NCI-H510A (cell line): ENCODE measurements around the gene TNFRSF4.
A peak's percentile ranks its signal among the peaks of the same experiment; 100 is the strongest.

ENCODE experiments used
- DNase-seq: peaks from one replicate; lab custom pipeline; 2025; lab: John Stamatoyannopoulos, UW

Gene TNFRSF4

DNA sequence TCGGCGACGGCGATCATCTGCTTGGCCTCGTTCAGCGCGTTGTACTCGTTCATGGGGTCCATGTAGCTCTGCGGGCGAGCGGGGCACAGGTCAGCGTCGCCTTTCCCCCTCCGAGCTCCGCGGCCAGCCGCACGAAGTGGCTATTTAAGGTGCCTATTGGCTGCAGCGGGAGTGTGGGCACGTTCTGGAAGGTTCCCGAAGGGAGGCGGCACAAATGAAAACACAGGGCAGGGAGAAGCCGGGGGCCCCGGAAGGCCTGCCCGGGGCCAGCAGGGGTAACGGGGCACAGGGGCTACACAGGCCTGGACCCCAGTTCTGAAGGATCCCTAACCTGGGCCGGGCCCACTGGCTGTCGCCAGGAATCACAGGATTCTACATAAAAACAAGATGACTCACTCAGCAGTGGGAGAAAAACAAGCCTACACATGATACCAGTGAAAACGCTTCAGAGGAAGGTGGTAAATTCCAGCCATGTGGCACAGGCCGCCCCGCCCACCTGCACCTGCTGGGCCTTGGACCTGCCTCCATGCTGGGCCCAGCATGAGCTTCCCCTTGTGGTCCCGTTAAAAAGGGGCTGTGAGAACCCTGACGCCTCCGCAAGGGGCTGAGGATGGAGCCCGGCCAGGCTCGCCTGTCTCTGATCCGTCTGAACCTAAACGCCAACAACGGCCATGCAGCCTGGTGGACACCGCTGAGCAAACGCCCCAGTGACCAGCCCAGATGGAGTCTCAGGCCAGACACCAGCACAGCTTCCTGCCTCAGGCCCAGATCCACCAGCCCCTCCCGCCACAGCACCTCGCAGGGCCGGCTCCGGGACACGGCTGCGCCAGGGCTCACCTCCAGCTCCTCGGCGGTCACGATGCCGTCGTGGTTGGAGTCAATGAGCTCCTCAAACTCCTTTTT is 3.9 kb upstream of the TNFRSF4 start:
- no peak for DNase-seq

DNA sequence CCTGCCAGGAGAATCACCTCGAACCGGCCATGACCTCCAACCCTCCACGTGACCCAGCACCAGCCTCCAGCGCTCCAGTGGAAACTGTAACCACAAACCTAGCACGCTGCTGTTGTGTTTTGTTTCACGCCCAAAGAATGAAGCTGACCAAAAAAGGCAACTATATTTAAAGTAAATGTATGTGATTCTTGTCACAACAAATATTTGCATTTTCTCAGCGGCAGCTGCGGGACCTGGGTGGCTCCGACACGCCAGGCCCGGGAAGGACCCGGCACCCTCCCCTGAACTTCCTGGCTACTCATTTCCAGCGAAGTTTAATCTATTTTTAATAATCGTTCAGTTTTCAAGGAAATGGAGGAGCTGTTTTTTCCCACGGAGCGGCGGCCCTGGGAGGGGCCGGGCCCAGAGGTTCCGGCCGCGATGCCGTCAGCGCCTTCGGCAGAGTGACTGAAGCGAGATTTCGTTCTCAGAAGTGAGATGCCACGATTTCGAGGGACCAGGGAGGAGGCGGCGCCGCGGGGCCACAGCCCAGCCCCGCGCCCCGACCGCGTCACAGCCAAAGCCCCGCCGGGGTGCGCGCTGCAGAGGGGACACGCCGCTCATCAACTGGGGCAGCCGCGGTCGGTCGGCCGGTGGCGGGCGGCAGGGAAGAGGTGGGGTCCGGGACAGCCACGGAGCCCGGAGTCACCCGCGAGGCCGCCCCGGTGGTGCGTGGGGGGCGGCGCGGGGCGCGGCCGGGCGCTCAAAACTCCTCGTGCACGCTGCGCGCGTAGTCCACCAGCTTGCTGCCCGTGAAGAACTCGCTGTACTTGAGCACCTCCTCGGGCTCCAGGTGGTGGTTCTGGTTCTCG is 3.0 kb upstream of the TNFRSF4 start:
- DNase-seq = no peak

DNA sequence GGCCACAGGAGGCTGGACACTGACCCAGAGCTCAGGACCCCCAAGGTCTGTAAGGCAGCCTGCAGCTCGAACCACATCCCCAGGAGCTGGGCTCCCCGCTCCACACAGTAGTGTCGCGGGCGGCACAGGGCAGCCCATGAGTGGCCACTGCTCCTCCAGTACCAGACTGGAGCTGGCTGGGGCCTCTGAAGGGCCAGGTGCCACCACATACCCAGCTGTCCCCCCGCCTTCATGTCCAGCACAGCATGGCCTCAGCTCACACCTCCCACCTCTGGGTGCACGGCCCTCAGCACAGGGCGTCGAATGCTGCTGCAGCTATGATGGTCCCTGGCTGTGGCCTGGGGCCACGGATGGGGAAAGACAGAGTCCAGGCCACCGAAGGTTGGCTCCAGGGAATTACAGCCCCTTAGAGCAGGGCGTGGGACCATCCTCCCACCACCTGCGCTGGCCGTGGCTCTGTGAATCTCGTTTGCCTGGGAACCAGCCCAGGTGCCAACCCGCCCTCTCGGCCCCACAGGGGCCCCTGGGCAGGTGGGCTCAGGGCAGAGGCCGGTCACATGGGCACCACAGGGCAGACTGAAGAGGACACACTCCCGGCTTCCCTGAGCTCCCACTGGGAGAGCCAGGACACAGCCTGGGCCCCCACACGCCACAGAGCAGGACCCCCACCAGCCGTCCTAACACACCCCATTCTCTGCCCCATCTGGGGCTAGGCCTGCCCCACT is 2.1 kb upstream of the TNFRSF4 start:
- DNase-seq = no peak

DNA sequence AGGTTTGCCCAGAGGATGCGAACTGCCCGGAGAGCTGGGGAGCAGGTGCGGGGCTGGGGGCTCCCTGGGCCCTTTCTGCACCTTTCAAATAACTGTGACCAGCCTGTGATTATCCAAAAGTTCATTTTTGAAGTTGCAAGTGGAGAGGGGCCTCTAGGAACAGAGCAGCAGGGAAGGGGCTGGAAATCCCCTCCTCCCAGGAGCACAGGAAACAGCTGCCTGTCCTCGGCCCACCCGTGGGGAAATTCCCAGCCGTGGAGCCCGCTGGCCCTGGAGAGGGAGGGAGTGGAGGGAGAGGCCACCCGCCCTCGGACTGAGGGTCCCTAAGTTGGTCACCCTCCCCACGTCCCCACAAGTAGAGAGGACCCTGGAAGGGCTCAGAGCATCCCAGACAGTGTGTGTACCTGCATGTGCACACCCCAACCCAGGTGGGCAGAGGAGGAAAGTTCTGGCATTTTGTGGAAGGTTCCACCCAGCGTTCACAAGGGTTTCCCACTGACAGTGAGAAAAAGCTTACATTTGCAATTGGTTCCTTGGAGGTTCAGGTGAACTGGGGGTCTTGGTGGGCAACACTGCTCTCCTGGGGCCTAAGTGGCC is 1.2 kb upstream of the TNFRSF4 start:
- no peak for DNase-seq

DNA sequence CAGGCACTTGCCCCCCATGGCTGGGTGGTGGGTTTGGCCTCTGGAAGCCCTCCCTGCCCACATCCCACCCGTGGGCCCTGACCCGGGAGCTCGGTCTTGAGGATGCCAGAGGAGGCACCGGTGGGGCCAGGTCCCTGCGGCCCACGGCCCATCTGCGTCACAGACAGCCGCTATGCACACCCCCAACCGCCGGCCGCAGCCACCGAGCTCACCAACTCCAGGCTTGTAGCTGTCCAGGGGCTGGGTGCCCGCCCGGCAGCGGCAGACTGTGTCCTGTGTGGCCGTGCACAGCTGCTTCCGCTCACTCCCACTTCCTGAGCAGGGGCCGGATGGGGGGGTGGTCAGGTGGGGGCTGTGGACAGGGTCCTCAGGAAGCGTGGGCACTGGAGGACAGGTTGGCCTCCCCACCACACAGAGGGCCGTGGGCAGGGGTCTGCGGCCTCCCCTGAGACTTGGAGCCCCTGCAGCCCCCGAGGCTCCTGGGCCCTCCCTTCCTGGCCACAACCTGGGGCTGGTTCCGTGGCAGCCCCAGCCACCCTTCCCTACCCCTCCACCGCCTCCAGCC is 1.1 kb downstream of the TNFRSF4 start:
- DNase-seq = no peak

DNA sequence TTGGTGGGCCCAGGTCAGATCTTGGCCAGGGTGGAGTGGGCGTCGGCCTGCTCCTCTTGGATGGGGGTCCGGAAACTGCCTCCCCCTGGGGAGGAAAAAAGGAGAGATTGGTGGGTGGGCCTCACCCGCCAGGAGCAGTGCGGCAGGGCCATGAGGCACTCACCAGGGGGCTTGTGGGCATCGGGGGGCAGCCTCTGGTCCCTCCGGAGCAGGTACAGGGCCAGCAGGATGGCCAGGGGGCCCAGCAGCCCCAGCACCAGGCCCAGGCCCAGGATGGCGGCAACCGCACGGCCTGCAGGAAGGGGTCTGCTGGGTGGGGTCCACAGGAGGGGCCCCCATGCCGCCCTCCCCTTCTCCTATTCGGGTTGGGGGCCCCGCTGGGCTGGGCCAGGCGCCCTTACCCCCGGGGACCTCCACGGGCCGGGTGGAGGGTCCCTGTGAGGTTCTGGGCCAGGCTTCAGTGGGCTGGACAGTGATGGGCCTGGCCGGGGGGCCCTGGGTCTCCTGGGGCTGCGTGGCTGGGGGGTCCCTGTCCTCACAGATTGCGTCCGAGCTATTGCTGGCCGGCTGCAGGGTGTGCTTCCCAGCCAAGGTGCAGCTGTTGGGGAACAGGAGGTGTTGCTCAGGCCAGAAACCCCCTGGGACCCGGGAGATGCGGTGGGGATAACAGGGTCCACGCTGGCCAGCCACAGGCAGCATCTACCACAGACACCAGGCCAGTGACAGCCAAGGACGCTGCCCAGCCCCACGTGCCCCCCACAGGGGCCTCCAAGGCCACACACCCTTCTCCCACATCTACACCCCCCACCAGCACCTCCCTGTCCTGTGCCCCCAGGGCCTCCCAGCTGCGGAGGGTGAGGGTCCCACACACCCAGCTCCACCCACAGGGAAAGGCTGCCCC is 2.2 kb downstream of the TNFRSF4 start:
- DNase-seq = no peak

DNA sequence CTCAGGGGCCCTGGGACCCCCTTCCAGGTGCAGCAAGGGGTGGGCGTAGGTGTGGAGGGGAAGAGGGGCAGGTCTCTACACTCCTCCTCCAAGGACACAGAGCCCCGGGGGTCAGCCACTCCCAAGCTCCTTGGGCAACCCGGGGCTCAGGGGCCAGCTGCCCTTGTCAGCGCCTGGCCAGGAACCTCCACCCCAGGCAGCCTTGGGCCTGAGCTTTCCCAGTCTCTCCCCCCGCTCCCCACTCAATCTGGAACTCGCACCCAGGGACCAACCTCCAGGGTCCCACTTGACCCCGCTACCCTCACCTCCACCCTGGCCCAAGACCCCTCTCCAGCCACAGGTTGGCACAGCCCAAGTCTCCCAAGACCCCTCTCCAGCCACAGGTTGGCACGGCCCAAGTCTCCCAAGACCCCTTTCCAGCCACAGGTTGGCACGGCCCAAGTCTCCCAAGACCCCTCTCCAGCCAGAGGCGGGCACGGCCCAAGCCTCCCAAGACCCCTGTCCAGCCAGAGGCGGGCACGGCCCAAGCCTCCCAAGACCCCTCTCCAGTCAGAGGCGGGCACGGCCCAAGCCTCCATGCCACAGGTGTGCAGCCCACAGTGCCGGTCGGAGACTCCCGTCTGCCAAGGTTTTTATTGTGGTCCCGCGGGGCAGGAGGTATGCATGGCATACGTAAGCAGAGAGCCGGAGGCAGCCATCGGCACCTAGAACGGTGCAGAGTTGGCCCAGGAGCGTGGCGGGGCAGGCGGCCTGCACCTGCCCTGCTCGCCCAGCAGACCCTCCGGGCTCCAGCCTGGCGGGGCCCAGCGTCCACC is 3.0 kb downstream of the TNFRSF4 start:
- DNase-seq = no peak

DNA sequence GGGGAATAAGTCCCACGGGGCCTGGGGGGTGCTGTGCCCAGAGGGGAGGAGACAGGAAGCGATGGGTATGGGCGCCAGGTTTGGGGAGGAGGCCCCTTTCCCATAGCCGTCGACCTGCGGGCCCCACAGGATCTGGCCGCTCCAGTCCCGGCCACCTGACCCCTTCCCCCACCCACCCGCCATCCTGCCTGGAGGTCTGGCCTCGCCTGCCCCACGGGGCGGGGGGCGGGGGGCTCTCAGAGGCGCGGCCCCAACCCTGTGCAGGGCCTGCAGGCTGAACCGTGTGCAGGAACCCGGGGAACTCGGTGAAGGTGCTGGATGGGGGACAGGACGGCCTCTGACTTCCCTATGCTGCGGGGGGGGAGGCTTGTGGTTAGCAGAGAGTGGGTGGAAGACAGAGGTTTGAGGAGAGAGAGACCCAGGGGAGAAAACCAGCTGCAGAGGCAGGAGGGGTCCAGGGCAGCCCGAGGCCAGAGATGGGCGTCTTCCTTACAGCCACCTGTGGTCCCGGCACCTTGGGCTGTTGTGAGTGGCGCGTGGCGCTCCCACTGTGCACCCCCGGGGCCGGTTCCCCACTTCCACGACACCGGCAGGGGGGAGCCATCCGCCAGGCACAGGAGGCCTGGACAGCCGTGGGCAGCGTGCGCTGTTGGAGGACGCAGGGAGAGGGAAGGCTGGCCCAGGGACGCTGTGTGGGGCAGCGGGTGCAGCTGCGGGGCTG is 5.1 kb downstream of the TNFRSF4 start:
- DNase-seq = no peak

DNA sequence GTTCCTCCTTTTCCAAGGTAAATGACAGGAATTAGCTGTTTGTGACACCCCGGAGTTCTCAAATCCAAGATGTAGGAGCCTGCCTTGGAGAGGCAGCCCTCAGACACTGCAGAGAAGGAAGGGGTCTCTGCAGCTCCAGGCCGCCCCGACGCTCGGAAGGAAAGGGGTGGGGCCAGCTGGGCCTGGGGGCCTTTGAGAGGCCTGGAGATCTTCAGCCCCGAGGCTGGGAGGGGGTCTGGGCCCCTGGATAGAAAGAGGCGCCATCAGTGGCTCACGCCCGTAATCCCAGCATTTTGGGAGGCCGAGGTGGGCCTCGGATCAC is 6.4 kb downstream of the TNFRSF4 start:
- DNase-seq = no peak

DNA sequence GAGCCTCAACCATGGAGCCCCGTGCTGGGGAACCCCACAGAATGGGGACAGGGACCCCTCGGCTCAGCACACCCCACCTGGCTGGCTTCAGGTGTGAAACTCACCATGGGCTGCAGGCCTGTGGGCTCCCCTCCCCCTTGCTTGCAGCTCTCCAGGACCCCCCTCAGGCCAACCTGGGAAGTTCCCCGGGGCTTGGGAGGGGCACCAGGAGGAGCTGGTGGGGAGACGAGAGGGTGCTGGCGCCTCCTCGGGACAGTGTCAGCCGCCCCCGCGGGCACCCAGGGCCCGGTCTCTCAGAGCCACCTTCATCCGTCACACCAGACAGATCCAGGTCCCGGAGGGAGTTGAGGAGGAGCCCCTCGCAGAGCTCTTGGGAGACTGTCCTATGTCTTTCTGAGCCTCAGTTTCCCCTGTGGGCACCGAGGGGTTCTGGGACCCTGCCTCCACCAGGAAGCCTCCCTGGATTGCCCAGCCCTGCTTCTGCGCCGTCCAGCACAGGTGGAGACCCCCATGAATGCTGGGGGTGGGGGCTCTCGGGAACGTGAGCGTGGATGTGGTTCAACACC is 6.9 kb downstream of the TNFRSF4 start:
- DNase-seq = no peak

DNA sequence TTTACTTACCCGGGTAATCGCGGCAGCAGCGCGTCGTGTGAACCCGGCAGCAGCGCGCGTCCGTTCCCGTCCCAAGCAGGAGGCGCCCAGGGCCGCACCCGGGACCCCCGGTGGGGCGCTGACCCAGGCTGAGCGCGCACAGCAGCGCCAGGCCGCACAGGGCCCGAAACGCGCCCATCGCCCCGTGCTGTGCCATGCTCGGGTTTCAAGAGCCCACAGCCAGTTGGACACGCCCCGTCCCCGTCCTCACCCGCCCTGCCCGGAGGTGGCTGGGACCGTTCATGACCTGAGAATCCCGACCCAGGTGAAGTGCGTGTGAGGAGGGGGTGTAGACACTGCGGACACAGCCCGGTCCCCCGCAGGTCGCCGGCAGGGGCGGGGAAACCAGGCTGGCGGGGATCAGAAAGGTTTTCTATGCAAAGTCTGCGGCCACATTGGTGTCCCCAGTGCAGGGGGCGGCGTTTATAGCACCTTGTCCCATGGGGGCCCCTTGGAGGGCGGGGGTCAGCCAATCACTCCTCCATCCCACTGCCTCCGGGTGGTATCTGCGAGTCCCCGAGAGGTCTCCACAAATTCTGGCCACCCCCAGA is 7.5 kb downstream of the TNFRSF4 start, which contains the start of gene TNFRSF18:
Gene TNFRSF18 (minus strand): TSS at position 217 of the 590 bp plus-strand sequence. CDS start 21 bp downstream, at position 196.
- peak; percentile 97 for DNase-seq

DNA sequence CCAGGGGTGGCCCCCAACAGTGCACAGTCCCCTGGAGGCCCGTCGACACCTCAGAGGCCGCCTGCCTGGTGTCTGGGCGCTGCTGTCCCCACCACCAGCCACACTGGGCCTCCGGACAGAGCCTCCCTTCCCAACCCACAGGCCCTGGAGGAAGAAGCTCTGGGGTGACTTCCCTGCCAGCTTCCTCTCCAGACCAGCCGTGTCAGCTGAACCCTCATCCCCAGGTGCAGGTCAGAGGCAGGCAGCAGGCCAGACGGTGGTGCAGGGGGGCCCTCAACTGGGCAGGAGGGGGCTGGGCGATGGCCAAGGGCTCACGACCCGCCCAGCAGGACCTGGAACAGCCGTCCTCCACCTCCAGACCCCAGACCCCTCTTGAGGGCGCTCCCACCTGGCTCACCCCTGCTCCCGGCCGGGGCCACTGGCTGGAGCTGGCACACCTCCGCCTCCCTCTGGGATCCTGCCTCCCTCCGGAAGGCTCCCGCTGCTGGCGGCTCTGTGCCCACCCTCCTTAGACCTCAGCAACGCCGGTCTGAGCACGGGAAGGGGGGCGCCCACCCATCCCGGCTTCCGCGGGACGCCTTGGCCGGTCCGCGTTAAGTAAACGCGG is 8.1 kb downstream of the TNFRSF4 start:
- no peak for DNase-seq

DNA sequence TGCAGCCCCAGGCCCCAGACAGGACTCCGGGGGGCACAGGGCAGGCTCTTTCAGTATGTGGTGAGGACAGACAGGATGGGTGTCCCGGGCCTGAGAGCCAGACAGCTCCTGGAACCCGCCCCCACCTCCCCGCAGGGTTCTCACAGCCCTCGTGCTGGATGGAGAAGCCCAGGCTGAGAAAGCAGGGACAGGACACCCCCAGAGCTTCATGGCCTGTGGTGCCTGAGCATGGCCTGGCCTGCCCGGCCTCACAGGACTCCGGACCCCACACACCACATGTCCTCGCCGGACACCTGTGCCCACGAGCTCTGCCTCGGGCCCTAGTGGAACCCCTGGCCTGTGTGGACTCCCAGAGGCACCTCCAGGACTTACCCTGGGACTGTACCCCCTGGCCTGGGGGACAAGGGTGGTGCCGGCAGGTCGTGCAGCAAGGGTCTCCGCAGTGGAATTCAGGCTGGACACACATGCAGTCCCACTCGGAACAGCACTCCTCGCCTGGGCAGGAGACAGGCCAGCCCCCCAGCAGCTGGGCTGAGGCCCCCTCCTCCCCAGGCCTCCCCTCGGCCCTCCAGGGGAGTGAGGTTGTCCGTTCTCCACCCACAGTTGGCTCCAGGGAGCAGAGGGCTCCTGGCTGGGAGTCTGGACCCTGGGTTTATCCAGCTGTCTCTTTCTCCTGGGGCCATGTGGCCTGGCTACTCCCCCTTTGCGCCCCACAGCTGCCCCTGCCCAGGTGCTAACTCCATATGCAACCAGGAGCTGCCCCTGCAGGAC is 8.8 kb downstream of the TNFRSF4 start:
- no peak for DNase-seq

DNA sequence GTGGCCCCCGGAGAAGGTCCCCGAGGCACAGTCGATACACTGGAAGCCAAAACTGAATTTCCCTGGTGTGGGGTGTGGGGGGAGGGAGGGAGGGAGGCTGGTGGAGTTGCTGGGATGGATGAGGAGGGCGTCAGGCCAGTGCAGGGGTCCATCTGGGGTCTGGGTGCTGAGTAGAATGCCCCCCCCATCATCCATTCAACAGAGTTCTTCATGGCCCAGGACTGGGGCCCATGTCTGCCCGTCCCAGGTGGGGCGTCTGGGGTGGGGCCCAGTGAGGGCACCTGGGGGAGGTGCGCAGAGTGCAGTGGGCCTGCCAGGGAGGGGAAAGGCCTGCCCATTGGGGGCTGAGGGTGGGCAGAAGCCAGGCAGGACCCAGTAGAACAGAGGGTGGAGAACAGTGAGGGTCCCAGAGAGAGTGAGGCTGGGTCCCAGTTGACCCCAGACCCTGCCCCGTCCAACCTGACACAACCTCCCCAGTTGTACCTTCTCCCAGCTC is 9.5 kb downstream of the TNFRSF4 start:
- DNase-seq = no peak

DNA sequence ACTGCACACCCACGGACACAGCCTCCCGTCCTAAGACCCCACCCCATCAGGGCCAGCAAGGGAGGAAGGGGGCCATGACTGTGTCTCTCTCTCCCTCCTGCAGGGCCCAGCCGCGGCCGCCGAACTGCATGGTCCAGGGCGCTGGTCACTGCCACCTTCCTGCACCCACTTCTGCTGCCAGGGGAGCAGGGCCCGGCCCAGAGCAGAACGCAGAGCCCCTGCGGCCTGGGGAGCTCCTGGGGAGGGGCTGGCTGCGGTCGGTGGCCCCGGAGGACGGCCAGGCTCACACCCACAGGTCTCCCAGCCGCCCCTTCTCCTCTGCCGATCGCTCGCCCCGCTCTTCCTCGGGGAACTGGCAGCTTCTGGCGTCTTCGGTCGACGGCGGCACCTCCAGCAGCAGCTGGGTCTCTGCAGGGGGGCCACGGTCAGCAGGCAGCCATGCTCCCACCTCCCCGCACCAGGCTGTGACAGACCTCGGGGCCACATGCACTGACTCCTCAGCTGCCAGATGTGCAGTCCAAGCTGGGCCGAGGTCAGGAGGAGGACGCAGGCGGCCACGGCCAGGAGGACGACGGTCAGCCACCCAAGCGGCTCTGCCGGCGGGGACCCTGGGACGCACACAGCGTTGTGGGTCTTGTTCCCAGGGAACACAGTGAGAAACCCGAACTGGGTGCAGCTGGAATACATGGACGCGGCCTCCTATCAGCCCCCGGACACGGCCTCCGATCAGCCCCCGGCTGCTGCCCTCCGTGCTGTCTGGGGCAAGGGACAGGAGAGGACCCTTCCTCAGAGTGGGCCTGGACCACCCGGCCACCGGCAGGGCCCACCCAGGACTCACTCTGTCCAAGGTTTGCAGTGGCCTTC is 10.2 kb downstream of the TNFRSF4 start:
- no peak for DNase-seq
